ENCODE data around the gene PLK2.

The PLK2 gene

GRCh38 chr5:58447226-58447625 is 12.7 kb downstream of the PLK2 start:
- no peak for DNase-seq

GRCh38 chr5:58446024-58446423 is 13.9 kb downstream of the PLK2 start:
- DNase-seq, result no peak

DNA sequence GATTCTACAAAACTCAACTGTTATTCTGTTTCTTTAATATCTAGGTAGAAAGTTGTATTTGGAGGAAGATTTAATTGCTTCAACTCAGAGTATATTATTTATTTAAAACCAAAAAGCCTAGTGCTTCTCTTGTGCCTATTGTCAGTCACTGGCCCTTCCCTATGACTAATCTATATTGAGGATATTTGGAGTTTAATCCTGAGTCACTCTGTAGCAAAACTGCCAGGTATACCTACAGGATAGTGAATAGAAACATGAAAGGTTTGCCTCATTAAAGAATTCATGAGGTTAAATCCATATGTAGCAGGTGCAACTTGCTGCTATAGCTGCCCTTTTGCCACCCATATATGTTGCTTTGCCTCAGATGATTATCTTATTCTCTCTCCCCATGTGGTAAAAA is 15.1 kb downstream of the PLK2 start:
- DNase-seq, result no peak

DNA sequence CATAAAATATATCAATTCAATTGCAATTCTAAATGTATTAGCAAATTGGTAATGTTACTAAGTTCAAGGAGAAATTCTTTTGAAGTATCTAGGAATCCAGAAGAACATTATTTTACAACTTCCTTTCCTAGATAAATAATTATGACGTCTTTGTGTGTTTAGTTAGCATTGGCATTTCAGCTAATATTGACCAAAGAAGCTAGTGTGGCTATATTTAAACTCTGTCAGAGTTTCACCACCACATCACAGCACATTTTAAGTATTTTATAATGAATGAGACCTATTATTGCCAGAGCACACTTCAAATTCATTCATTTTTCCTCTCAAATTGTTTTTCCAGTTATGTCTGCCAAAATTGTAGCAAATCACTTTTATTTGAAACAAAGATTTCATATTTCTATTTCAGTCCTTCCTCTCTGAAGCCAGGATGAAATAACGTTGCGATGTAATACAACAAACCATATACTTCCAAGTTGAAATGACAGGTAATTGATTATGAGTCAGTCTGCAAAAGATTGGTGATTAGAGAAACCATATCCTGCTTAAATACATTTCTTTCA is 18.9 kb downstream of the PLK2 start:
- no peak for DNase-seq

DNA sequence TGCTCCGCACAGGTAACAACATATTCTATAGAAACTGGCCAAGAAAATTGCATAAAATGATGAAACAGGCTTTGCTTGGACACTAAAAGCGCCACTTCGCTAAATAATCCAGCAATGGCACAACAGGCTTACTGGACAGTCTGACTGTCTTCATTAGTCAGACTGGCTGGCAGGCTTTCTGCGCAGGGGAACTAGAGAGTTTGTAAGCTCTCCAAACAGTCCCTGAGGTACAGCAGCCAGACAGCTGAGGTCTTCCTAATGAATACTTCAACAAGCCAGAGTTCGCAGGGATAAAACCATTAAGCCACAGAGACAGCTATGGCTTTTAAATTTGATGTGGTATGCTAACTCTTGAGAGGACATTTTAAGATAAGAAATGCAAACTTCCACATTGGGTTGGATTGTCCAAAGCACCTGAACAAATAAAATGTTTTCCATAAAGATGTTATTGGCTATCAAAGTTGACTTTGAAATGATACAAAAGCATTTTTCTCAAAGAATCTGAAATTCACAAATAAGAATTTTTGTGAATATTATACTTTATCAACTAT is 20.7 kb downstream of the PLK2 start:
- DNase-seq, result no peak

- DNase-seq, result no peak
These were observed 22.2 kb downstream of the PLK2 start for GRCh38 chr5:58437661-58438060.

DNA sequence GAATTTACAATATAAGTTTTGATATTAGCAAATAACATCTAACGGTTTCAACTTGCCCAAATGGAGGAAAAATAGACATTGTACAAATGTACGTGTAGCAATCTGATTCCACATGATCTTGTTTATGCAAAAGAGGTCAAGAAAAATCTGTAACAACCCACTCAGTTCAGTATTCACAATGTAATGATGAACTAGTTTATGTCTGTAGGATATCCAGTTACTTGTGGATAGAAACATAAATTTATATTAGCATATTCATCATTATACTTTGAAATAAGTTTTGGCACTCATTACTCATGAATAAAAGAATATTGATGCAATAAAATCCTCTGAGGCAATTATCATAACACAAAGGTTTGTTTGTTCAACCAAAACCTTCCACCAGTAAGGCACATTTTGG is 28.1 kb downstream of the PLK2 start:
- DNase-seq, result no peak

- no peak for DNase-seq
These were observed 47.0 kb downstream of the PLK2 start for GRCh38 chr5:58412932-58413331.

- DNase-seq, result no peak
These were observed 47.8 kb downstream of the PLK2 start for GRCh38 chr5:58412081-58412480.

DNA sequence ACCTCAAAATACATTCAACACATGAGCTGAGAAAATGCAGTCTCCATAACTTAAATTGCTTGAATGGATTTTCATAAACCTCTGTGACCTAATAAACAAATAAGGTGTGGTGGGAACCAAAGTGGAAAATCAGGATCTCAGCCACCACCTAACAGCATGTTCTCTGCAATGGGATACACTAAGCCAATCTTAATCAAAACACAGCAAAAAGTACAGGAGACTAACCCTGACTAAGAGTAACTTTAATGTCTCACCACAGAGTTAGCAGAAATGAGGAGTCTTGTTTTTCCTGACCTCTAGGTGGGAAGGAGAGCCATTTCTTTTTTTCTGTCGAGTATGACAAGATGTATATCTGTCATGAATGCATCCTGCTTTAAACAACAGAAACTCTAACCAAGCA is 48.5 kb downstream of the PLK2 start:
- no peak for DNase-seq

- DNase-seq, result no peak
These were observed 49.4 kb downstream of the PLK2 start for GRCh38 chr5:58410441-58410840.

DNA sequence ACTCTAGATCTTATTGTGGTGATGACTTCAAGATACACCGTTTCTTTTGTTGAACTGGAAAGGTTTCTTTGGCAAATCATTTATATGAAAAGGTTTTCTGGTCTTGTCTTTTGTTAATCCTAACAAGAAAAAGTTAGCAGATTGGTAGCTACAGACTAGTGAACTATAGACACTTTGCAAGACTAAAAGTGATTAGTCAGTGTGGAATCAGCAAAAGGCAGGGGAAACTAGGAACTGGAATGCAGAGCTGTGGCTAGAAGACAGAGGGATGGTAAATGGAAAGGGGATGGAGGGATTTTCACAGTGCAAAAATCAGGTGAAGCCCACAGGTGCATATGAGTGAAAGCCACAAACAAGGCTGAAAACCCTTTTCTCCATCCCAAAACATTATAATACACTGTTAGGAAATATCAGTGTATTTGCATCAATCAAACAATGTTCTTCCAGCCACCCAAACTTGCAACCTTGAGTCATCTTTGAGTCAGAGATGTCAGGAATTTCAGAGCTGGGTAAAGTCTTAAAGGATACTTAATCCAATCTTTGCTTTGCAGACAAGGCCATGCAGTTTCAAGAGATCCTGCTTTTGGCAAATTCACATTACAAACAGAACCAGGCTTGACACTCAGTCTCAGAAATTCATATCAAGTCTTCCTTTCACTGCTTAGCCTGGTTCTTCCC is 52.7 kb downstream of the PLK2 start:
- DNase-seq, result no peak

DNA sequence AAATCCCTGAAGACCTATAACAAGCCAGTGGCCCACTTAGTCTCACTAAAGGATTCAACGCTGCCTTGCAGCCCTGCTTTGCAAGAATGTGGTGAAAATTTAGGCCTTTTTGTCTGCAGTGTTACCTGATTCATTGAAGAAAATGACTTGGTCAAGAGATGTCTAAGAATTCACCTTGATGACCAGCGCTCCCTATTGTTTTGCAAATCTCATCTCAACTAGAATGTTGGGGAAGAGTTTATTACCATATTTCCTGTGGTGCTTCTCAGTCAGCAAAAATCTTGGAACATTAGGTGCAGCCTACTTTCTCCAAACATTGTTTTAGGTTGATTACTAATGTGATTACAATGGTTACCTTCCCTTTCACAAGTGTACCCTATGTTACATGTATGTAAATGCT is 53.5 kb downstream of the PLK2 start:
- DNase-seq, result no peak

- DNase-seq, result no peak
These were observed 54.7 kb downstream of the PLK2 start for GRCh38 chr5:58405175-58405574.

- no peak for DNase-seq
These were observed 55.2 kb downstream of the PLK2 start for GRCh38 chr5:58404734-58405133.
